C4-2B (cell line): ENCODE data around the gene EBF3.

Experiments
- H3K27ac ChIP-seq: fragments of 450-650 bp; 2 replicates; pipeline ENCODE4 v1.5.1; 2017
- ZFX ChIP-seq: fragments of 450-650 bp; IDR thresholded peaks from 2 replicates; pipeline ENCODE4 v1.6.1; 2017
- TF ChIP-seq, protein P1 (sequence below): fragments of 450-650 bp; conservative IDR thresholded peaks from 2 replicates; pipeline ENCODE4 v1.5.1; 2017; ENCODE audit warnings: mild to moderate bottlenecking

The EBF3 gene

DNA sequence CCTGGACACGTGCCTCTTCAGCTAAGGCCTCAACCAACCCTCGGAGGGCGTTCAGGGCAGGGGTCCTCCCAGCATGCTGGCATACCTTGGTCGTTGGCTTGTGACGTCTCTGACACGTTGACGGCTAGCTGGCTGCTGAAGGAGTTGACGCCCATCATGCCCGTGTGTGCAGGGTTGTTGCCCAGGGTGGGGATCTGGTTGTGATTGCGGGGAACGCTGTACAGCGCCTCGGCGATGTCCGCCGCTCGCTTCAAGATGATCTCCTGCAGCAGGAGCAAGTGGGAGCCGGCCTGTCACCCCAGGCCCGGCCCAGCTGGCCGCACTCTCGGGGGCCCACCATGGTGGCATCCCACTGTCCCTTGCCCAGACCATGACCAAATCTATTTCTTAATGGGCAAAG, 122.0 kb downstream of the EBF3 start:
- TF ChIP-seq, protein P1, sequence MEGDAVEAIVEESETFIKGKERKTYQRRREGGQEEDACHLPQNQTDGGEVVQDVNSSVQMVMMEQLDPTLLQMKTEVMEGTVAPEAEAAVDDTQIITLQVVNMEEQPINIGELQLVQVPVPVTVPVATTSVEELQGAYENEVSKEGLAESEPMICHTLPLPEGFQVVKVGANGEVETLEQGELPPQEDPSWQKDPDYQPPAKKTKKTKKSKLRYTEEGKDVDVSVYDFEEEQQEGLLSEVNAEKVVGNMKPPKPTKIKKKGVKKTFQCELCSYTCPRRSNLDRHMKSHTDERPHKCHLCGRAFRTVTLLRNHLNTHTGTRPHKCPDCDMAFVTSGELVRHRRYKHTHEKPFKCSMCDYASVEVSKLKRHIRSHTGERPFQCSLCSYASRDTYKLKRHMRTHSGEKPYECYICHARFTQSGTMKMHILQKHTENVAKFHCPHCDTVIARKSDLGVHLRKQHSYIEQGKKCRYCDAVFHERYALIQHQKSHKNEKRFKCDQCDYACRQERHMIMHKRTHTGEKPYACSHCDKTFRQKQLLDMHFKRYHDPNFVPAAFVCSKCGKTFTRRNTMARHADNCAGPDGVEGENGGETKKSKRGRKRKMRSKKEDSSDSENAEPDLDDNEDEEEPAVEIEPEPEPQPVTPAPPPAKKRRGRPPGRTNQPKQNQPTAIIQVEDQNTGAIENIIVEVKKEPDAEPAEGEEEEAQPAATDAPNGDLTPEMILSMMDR: no peak
- TF ChIP-seq ZFX: no peak
- H3K27ac ChIP-seq: no peak overlapping the region

DNA sequence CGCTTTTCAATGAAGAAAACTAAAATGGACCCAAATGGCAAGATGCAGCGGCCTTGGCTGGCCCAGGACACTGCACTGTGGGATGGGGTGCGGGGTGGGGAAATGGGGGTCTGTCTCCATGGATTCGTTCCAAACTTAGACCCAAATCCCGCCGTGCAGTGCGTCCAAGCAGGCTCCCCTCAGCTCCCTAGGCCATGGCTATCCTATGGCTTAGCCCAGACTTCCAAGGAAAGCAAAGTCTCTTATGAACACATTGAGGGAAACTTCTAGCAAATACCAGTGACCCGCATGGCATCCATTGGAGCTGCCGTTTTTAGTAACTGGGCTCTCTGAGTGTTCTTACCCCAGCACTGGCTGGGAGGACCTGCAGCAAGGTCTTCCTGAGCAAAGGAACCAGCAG, 122.5 kb downstream of the EBF3 start:
- no peak overlapping the region for H3K27ac ChIP-seq

DNA sequence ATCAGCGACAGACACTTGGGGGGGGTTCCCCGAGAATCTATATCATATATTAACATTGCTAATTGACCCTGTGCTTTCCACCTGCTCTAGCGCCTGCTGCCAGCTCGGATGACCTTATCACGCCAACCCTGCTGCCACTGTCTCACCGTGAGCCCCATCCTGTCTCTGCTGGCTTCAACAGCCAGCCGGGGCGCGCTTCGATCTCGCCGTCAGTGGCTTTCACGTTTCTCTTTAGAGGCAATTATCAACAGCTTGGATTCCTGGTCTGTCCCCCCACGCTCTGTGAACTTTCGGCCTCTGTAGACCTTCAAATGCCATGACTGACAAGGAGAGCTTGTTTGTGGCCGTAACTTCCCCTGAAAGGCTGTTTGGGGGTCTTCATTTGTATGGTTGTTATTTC, 123.0 kb downstream of the EBF3 start:
- H3K27ac ChIP-seq: no peak overlapping the region
- TF ChIP-seq, protein P1: no peak
- TF ChIP-seq ZFX: no peak

More for the DNA sequence above, 122.5 kb downstream of the EBF3 start:
- TF ChIP-seq, protein P1: no peak
- TF ChIP-seq ZFX: no peak

DNA sequence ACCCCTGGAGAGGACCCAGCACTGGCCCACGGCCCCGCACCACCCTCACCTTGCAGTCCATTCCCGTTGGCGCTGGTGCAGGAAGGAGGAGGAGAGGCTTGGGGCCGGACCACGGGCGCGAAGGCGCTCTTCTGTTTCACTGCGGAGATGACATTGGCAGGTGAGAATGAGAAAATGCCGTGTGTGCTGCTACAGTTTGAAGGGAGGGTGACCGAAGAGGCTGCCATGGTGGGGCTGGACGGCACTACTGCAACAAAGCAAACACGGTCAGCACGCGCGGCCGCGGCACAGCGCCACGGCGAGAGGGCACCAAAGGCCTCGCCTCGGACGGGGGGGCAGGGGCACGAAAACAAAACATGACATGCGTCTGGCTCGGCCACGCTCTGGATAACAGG, 123.9 kb downstream of the EBF3 start:
- no peak overlapping the region for H3K27ac ChIP-seq
- no peak for TF ChIP-seq ZFX
- TF ChIP-seq, protein P1: no peak

DNA sequence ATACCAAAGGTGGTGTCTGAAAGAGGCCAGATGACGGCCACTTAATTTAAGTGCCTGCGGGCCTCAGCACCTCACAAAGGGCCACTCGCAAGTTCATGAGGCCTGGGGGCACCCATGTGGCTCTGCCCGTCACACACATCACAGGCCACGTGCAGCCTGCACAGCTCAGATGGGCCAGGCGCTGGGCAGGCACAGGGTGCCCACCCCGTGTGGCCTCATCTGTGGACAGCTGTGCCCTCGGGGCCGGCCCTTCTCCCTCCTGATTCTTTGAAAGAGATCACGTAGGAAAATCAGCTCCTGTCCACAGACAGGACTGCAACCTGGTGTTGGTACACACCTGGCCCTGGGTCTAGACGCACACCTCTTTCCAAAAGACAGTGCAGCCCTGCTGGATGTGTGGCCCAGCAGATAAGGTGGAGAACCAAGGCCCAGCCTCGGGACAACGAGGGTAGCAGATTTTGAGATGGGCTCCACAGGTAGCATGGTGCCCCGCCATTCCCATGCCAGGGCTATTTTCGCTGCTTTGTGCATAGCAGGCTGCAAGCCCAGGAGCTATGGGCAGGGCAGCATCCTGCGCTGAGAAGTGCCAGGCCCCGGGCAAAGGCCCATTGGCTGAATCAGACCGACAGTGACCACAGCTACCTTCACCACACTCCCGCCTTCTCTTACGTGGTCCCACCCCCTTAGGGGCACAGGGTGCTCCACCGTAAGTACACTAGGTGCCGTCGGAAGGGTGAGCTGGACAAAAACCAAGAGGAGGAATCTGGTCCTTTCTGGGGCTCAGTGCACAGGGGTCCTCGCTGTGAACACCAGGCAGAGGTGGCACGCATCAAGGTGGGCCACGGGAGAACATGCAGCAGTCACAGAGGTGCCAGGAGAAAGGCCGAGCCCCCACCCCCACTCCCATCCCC, 124.5 kb downstream of the EBF3 start:
- TF ChIP-seq ZFX: no peak
- TF ChIP-seq, protein P1: no peak
- no peak overlapping the region for H3K27ac ChIP-seq

DNA sequence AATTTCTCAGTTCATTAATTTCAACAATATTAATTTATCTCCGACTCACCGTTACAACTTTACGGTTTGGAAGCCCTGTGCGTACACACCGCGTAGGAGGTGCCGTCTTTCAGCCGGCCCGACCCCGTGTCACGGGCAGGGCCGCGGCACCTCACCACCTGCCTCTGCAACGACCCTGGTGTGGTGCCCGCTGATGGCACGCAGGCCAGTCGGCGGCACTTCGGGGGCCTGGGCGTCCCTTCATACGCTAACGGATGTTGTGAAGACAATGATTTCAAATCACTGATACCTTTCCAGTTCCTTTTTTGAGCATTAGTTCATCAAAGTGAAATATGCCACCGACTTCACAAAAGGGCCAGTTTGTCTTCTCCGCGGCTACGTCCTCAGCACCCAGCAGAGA, 125.3 kb downstream of the EBF3 start:
- TF ChIP-seq, protein P1: no peak
- TF ChIP-seq ZFX: no peak
- H3K27ac ChIP-seq: no peak overlapping the region

DNA sequence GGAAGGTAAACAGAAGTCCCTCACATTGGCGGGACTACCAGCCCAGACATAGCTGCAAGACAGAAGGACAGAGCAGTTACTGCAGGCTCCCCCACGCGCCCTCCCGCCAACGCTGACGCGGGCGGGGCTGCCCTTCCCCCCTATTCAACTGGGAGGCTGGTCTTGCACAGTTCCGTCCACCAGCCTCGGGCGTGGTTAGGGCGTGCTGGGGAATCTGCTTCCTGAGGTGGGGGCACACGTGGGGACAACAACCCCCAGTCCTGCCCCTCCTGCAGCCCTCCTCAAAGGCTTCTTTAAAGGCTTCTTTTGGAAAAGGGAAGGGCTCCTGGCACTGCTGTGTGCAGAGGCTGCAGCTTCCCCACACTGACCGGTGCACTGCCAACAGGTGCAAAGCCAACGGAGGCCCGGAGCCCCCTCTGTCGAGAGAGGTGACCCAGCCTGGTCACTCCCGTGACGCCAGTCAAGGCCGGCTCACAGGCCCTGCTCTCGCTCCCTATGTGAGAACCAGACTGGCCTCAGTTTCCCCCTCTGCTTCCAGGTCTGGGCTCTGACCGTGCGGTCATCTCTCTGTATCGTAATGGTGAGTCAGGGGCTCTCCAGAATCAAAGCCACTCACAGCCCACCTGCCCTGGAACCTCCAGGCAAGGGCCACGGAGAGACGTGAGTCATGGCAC, 126.0 kb downstream of the EBF3 start:
- no peak overlapping the region for H3K27ac ChIP-seq
- no peak for TF ChIP-seq ZFX
- TF ChIP-seq, protein P1: no peak
